GM21526 (cell line): ENCODE measurements around the gene CROT.

Experiments
- ATAC-seq: cut with Tn5 transposase; IDR thresholded peaks from one replicate; pipeline ENCODE4 v1.9.1; 2021; ENCODE audit warnings: moderate library complexity; ENCODE audit not compliant: unreplicated experiment, low FRiP score

CROT gene

DNA sequence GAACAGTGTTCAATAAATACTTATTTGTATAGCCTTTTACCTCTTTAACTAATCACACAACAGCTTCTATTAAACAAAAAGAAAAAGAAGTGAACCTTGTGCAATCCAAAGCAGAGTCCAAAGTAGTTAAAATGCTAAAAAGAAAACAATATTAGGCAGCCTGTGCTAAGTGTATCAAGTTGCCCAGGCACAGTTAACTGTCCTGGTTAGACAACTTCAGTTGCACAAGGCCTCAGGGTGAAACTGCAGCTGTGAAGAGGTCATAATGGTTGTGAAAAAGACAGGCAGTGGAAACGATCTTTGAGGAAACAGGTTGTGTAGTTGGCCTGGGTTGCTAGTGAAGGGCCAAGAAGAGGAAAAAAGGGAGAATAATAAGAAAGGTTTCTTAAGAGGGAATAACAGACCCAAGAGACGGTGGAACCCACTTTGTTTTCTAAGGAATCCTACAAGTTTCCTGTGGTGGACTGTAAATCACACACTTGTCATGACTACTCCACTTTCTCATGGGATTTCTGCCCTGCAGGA lies 6.0 kb upstream of the CROT start:
- ATAC-seq, result no peak

DNA sequence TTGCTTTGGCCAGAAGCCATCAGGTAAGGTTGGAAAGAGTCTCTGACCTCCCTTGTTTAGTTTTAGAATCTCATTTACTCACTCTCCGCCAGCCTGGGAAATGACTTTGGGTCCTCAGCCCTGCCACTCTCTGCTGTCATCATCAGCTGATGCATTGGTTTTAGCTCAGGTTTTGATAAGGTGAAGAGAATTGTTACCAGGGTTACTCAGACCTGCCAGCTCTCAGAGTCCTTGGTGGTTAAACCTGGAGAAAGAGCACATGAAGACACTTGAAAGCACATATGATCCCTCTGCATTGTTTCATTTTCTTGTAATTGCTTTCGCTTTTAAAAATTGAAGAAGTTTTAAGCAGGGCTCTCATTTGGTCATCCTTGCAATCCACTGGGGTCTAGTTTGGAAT lies 4.0 kb upstream of the CROT start:
- no peak for ATAC-seq

DNA sequence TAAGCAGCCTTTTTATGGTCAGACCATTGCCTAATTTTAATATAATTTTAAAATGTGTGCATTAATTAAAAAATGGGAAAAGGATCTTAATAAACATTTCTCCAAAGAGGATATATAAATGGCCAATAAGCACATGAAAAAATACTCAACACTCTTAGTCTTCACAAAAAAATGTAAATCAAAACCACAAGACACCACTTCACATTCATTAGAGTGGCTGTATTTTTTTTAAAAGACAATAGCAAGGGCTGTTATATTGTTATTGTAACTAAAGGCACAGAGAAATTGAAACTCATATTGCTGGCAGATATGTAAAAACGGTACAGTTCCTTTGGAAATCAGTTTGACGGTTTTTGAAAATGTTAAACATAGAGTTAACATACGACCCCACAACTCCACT lies 3.2 kb upstream of the CROT start:
- no peak for ATAC-seq

DNA sequence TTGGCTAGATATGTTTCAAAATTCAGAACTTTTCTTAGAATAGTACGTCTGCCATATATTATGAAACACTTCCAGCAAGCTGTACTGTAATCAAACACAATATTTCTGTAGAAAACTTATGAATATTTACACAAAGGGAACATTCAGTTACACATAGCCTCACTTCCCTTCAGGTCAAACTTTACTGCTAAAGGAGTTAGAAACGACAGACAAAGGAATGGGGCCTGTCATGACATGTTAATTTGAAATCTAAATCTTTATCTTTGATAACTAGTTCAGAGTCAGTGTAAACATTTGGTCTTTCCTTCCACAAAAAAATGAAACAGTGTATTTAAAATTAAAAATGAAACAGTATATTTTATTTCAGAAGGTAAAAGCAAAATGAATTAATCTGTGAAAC lies 1.0 kb upstream of the CROT start:
- no peak for ATAC-seq

DNA sequence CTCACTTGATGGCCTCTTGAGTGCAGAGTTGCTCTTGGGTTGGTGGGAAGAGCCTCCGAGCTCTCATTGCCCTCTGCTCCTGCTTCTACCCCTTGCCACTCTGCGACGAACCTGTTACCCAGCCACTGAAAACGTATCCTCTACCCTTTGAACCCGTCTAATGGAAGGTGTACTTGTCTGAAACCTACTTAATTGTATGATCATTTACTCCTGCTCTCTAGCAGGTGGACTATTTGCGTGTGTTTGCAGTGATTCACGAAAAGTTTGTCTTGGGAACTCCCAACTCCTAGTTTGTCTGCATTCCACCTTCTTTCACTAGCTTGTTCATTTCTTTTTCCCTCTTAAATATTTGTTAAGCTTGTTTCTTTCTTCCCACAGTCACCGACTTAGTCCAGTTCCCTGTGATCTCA lies 503 bp downstream of the CROT start:
- ATAC-seq, result no peak

DNA sequence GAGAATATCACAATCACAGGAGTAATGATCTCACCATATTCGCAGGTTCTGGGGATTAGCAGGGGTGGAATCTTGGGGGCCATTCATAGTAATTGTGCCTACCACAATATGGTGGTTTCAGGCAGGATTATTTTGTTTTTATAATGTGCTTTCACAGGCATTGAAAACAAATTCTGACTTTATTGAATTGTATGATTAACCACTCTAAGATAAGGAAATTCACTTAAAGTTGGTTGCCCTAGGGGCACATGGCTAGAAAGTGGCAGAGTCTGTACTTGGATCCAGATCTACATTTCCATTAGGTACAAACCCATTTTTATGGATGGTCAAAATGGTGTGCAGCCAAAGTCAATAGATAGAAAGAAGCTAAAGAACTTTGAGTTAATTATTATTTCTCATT lies 1.7 kb downstream of the CROT start:
- no peak for ATAC-seq

DNA sequence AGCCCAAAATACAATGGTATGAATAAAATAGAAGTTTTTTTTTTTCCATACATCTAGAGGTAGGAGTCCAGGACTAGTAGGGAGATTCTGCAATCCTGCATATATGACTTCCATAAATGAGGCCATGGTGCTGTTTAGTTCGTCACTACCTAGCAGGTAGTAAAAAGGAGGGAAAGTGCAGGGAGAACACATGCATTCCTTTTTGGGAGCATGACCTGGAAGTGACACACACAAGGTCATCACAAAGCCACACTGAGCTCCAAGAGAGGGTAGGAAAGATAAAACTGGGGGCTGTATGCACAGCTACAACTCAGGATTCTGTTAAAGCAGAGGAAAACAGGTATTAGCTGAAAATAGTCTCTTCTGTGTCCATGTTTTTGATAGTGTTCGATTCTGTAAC lies 2.2 kb downstream of the CROT start:
- ATAC-seq, result no peak

DNA sequence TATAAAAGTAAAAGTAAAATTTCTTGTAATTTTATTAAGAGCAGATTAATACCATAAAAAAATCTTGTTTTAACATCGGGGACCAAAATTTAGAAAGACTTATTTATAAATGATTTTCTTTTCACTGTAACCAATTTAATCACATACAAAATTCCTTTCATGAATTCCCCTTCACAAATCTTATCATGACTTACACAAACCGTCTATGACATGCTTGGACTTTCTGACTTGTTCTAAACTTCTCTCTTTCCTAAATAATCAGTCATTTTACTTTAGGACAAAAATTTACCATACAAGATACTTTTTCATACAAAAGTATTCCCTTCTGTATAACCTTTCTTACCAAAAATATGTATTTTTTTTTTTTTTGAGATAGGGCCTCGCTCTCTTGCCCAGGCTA lies 9.3 kb downstream of the CROT start:
- ATAC-seq, result no peak

DNA sequence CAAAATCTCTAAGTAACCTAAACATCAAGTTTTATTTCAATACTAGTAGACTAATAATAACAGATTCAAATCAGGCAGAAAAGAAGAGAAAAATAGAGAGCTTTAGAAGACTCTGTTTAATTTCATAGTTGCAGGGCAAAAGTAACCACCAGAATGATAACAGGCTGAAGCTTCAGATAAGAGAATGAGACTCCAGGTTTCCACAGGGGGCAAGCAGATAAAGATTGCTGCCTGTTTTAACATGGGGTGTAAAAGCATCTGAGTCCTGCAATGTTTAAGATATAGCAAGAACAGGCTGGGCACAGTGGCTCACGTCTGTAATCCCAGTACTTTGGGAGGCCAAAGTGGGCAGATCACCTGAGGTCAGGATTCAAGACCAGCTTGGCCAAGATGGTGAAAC lies 11.0 kb downstream of the CROT start:
- no peak for ATAC-seq

DNA sequence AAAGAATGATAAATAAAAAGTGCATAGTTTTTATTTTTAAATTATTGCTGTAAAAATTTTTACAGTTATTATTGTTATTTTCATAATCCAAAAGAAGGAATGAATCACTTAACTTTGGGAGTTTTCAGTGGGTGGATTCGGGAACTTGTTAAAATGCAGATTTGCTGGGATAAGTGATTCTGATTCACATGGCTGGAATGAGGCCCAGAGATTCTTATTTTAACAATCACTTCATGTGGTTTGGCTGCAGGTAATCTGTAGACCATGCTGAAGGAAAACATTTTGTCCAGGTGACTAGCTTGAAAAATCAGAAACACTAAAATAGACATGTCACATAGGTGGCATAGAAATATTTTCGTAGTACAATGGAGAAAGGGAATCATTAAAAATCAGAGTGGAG lies 13.9 kb downstream of the CROT start:
- no peak for ATAC-seq

DNA sequence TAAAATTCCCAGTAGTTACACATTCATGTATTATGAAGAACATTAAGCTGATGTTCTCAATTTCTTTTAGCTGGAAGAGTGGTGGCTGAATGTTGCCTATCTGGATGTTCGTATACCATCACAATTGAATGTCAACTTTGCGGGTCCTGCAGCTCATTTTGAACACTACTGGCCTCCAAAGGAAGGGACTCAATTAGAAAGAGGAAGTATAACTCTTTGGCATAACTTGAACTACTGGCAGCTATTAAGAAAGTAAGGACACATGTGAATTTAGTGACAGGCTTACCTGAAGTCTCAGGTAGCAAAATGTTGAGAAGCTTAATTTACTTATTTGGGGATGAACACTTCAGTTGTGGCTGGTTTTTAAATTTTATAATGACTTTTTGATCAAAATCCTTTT lies 15.9 kb downstream of the CROT start:
- no peak for ATAC-seq

DNA sequence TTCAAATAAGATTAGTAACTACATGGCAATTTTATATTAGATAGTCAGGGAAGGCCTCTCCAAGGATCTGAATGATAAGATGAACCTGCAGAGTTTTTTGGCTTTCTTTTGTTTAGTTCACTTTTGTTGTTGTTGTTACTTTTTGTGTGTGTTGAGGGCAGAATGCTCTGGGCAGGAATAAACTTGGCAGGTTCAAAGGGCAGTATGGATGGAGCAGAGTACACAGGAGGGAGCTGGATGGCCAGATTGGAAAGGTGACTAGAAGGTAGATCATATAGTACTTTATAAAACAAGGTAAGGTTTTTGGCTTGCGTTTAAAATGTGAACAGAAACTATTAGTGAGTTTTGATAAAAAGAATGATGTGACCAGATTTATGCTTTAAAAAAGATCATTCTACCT lies 17.9 kb downstream of the CROT start:
- no peak for ATAC-seq

DNA sequence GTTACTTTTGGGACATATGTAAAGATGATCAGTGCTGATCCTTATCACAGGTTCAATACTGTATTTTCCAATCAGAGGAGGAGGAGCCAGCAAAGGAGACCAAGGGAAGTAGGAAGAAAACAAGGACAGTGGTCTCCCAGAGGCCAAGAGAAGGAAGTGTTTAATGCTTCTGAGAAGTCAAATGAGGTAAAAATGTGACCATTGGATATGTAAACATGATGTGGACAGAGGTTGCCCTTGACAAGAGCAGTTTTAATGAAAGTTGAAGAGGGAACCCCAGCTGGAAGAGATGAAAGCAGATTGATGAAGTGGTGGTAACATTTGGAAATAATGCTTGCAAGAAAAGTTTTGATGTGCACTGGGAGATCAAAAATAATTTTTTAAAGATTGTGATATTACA lies 18.8 kb downstream of the CROT start:
- no peak for ATAC-seq

DNA sequence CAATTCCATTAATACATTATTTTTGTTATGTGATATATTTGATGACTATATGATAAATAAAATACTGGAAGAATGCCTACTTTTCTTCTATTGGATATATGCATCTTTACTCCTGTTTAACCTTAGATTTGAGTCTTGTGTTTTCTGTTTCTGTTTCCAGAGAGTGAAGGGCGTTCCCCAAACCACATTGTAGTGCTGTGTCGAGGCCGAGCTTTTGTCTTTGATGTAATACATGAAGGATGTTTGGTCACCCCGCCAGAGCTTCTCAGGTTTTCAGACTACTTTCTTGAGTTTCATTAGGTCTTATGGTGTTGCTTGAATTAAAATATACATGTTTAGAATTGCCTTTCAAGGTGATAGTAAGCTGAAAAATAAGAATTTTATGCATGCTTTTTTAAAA lies 23.8 kb downstream of the CROT start:
- no peak for ATAC-seq

DNA sequence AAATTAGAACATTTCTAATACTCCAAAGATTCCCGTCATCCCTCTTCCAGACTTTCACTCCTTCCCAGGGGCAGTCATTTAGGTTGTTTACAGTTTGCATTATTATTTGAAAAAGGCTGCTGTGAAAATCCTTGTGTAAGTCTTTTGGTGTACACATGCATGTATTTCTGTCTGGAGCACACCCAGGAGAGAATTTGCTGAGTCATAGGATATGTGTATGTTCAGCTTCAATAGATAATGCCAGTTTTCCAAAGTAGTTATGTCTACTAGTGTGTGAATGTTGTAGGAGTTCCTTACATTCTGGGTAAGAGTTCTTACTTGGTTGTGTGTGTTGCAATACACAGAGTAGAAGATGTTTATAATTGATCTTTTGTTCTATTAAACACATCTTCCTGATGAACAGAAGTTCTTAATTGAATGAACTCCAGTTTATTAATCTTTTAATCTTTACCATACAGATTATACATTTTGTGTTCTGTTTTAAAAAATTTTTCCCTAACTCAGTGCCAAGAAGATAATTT lies 25.3 kb downstream of the CROT start:
- no peak for ATAC-seq

DNA sequence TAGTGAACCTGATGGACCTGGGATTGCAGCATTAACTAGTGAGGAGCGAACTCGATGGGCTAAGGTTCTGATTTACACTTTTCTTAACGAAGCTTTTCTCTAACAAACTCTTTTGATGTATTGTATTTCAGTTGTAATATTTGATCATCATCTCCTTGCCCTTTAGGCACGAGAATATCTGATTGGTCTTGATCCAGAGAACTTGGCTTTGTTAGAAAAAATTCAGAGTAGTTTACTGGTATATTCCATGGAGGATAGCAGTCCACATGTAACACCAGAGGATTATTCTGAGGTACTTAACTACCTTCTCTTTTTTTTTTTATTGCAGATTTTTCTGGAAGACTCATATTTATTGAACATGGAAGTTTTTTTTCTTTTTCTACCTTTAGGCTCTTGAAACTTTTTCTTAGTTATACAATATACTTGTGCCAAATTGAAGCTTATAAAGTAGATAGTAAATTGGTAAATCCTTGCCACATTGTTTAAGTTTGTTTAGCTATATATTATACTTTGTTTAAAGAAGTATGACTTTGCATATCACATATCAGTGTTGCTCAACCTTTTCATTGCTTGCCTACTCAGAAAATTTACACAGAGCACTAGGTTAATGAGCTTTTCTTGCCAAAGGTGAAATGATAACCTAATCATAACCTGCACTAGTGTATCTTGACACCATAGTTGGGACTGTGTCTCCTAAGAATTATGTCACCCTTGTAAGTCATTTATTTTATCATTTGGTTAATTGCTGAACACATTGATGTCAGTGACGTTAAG lies 30.4 kb downstream of the CROT start:
- no peak for ATAC-seq

DNA sequence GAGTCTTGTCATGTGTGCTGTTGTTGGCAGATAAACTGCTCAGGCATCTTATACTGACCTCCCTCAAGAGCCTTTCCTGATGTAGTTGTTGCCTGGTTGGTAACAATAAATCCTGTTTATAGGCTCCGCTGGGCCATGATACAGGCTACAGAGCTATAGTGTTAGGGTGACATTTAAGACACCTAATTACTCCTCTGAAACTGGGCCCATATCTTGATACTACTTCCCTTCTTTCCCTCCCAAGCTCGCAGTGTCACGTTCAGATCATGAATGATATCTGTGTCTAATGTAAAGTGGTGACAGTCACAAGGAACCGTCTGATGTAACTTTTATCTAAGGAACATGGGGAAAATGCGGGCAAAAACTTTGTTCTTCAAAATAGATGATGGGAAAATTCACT lies 35.4 kb downstream of the CROT start:
- no peak for ATAC-seq

DNA sequence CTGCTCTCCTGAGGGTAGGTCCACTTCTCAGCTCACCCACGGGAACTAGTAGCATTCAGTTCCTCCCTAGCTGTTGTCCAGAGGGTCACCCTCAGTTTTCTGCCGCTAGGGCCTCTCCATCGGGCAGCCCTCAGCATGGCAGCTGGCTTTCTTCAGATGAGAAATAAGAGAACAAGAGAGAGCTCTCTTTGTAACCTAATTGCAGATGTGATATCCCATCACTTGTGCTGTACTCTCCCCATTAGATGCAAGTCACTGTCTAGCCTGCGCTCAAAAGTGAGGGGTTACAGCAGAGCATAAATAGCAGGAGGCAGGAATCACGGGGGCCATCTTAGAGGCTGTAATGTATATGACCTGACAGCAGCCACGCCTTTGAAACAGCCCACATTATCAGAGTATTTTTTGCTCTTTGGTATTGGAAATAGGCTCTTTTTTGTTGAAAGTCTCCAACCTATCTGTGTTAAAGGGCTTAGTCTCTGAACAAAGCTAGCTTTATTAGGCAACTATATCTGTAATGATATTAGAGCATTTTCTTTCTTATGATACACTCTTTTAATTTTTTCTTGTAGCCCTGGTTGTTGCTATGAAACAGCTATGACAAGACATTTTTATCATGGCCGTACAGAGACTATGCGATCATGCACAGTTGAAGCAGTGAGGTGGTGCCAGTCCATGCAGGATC lies 45.7 kb downstream of the CROT start:
- ATAC-seq, result no peak

DNA sequence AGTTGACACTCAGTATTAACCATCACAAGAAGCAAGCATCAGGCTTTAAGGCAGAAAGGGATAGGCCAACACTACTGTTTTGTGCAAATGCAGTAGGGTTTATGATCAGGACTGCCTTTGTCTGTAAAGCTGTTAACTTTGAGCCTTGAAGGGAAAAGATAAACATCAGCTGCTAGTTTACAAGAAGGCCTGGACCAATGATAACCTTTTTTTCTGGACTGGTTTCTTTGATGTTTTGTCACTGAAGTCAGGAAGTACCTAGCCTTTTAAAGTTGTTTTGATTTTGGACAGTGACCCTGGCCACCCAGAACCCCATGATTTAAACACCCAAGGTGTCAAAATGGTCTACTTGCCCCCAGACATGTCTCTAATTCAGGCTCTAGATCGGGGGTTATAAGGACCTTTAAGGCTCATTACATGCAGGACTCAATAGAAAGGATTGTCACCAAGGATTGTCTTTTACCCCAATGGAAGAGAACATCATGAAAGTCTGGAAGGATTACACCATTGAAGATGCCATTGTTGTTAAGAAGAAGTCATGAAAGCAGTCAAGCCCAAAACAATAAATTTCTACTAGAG lies 50.1 kb downstream of the CROT start:
- no peak for ATAC-seq

DNA sequence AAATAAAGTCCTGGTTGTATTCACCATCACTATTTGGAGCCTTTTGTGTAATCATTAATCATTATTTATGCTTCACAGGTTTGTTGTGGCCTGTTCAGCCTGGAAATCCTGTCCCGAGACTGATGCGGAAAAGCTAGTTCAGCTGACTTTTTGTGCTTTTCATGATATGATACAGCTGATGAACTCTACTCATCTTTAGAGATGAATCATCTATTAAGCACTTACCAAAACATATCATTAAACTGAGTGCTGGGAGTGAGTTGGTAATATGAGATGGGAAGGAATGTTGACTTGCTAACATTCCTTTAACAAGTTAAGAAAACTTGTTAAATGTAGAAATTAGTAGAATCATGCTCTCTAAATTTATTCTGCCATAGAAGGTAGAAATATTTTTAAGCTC lies 53.0 kb downstream of the CROT start:
- no peak for ATAC-seq

DNA sequence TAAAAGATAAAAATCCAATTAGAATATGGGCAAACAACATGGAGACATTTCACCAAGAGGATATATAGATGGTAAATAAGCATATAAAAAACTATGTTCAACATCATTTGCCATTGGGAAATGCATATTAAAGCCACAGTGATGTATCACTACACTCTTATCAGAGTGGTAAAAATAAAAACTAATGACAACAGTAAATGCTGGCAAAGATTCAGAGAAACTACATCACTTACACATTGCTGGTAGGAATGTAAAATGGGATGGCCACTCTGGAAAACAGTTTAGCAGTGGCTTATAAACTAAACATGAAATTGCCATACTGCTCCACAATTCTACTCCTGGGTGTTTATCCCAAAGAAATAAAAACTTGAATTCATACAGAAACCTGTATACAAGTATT lies 59.2 kb downstream of the CROT start:
- no peak for ATAC-seq

DNA sequence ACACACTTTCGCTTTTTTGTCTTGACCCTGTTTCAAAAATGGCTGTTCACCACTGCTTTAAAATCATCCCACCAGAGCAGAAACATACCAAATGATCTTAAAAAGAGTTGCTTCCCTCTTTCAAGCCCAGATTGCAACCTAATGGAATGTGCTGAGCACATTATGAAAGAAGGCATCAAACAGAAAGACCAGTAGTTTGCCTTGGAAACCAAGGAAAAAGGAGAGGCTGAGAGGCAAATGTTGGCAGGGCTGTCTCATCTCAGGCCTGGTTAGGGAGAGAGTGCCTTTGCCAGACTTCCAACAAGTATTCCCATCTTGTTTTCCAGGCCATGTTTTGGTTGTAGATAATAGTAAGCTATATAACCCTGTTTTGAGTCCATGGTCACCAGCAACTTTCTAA lies 65.7 kb downstream of the CROT start:
- ATAC-seq, result no peak
